IPS-NIHi7 (cell line): ENCODE data around the gene VOPP1.

Source experiments
- DNase-seq: peaks from one replicate; pipeline ENCODE4 v3.0.0; 2012; ENCODE audit warnings: mixed read lengths; ENCODE audit errors: extremely low spot score

The VOPP1 gene

GRCh38 chr7:55470261-55470660, 102.0 kb downstream of the VOPP1 start:
- DNase-seq, result no peak

DNA sequence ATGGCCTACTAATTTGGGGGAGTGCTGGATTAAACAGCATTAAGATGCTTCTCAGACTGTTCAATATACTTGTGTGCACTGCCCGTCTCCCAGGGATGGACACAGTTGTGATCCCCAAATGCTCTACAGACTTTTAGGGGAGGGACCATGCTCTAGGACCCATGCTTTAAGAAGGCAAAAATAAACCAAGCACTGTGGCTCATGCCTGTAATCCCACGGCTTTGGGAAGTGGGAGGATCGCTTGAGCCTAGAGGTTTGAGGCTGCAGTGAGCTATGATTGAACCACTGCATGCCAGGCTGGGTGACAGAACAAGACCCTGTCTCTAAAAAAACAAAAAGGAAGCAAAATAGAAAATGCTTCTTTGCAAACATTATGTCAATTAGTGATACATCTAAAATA, 102.6 kb downstream of the VOPP1 start:
- DNase-seq, result no peak

- DNase-seq, result no peak
Observed at GRCh38 chr7:55469271-55469681, 103.0 kb downstream of the VOPP1 start.

DNA sequence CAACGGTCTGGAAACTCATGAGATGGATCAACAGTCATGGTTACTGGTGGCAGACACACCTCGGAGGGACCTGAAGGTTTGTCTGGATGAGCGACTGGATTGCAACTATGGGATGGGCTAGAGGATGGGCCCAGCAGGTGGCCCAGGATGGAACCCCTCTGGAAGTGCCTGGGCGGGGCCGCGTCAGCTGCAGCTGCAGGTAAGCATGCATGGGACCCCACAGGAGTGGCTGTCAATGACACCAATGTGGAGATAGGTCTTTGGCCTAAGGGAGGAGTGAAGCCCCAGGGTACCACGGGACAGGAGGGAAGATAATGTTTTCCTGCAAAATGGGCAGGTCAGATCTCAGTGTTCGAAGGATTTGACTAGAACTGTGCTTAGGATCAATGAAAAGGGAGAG, 103.8 kb downstream of the VOPP1 start:
- DNase-seq, result no peak

DNA sequence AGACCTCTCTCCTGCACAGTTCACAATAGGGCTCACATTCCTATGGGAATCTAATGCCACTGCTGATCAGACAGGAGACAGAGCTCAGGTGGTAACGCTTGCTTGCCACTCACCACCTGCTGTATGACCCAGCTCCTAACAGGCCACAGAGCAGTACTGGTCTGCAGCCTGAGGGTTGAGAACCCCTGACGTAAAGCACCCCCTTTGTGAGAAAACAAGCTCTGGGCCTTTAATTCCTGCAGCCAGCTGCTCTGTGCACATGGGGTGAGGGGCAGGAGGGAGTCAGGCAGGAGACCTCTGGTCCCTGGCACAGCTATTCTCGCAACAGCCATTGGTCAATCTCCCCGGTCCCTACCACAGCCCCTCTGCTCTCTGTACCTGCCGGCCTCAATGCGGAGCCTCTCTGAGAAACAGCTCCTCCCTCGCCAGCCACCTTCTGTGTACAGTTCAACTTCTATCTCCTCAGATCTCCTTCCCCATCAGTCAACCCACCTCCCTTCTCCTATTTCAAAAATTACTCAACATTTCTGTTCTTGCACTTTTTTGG, 105.2 kb downstream of the VOPP1 start:
- no peak for DNase-seq

DNA sequence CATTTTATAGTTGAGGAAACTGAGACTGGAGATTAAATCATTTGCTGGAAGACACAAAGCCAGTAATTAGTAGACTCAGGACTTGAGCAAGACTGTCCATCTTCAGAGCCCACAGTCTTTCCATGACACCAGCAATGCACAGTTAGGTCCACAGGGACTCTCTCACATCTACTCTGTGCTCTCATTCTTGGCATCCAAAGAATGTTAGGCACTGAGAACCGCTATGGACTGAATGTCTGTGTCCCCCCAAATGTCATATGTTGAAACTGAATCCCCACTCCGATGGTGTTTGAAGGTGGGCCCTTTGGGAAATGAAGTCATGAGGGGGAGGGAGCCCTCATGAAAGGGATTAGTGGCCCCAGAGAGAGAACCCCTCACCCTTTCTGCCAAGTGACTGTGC, 106.6 kb downstream of the VOPP1 start:
- DNase-seq, result no peak

DNA sequence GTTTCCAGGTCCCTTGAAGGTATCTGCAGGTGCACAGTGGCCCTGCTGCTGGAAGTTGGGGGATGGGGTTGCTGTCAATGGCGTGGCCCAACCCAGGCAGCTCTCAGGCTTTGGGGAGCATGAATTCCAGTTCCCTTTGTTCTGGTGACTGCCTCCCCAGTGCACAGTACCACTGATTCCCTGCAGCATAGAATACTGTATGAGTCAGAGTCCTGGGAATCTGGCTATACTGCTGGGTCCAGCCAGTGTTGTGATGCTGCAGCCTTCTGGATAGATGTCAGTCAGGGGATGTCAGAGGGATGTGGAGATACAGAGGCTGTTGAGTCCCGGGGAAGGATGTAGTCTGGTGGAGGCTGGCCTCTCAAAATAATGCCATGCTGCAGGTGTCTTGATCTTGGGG, 107.9 kb downstream of the VOPP1 start:
- no peak for DNase-seq

GRCh38 chr7:55463686-55464262, 108.5 kb downstream of the VOPP1 start:
- DNase-seq, result no peak

- no peak for DNase-seq
Observed at GRCh38 chr7:55458351-55458750, 114.0 kb downstream of the VOPP1 start.

DNA sequence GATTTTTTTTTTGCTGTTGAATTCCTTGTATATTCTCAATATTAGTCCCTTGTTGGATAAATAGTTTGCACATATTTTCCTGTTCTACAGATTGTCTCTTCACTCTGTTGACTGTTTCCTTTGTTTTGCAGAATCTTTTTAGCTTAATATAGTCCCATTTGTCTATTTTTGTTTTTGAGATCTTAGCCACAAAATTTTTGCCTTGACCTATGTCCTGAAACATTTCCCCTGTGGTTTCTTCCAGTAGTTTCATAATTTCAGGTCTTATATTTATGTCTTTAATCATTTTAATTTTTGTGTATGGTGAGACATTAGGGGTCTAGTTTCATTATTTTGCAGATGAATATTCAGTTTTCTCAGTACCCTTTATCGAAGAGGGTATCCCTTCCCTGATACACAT, 114.5 kb downstream of the VOPP1 start:
- DNase-seq, result no peak

DNA sequence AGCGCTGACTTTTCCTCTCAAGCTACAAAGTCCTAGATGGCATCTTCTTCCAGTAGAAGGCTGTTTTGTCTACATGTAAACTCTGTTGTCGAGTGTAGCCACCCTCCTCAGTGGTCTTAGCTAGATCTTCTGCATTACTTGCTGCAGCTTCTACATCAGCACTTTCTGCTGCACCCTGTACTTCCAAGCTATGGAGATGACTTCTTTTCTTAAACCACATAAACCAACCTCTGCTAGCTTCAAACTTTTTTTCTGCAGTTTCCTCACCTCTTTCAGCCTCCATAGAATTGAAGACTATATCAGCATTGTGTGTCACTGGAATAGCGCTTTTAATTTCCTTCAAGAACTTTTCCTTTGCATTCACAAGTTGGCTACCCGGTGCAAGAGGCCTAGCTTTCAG, 119.3 kb downstream of the VOPP1 start:
- DNase-seq, result no peak

- DNase-seq, result no peak
Observed at GRCh38 chr7:55449992-55450535, 122.2 kb downstream of the VOPP1 start.

DNA sequence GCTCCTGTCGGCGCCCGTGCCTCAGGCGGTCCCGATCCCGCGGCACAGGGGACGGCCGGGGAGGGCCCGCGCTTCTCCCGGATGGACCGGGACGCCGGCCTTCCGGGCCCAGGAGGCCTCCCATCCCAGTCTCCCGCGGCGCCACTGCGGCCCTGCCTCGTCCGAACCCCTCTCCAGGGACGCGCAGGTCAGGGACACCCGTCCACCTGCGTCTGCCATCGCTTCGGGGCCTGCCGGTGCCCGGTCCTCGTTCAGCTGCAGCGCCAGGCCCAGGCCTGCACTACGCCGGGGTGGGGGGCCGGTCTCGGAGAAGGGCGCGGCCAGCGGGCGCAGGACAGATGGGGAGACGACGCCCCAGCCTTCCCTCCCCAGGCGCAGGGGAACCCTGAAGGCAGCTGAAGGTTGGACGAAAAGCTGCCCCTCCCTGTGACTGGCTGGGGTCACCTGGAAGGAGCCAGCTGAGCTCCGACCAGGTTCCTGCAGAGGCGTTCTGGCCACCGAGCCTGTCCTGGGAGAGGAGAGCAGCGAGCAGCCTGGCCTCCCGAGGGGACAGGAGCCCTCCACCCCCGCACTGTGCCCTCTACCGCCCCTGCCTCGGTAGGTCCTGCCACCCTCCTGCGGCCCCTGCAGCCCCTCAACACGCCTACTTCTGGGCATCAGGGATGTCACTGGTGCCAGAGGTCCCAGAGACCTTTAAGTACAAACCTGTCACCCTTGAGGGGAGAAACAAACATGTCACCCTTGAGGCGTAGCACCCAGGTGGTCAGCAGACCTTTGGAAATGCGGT, 122.9 kb downstream of the VOPP1 start:
- no peak for DNase-seq

DNA sequence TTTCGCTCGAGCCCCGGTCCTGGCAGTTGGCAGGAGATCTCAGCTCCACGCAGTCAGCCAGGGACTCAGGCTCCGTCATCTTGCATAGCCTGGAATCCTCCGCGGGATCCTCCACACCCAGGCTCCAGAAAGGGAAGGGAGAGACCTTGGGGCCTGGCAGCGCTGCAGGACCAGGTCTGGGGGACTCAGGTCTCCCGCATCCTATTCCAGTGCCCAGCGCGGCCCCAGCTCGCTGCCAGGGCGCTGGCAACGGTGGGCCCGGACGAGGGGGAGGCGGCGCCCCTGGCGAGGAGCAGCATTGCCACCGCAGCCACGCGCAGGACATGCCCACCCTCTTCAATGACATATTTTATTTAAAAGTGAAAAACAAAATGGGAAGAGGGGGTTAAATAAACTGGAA, 123.8 kb downstream of the VOPP1 start:
- no peak for DNase-seq

GRCh38 chr7:55444786-55445185, 127.5 kb downstream of the VOPP1 start:
- DNase-seq, result no peak

- no peak for DNase-seq
Observed at GRCh38 chr7:55441774-55442522, 130.4 kb downstream of the VOPP1 start.

DNA sequence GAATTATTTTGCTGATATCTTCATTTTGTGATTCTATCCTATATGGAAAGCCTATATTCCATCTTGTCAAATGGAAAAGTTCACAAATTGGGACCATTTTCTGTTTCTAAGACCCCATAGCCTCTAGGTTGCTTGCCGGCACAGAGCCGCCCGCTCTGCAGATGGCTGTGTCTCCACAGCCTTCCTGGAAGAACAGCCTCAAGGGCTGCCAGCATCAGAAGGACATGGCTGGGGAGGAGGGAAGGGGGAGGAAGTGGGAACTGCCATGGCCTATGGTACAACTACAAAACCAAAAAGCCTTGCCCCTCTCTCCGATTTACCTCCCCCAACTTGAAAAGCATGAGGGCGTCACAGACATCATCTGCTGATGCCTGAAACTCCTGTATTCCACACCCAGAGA, 131.3 kb downstream of the VOPP1 start:
- DNase-seq, result no peak

- DNase-seq, result no peak
Observed at GRCh38 chr7:55440040-55440690, 132.1 kb downstream of the VOPP1 start.

DNA sequence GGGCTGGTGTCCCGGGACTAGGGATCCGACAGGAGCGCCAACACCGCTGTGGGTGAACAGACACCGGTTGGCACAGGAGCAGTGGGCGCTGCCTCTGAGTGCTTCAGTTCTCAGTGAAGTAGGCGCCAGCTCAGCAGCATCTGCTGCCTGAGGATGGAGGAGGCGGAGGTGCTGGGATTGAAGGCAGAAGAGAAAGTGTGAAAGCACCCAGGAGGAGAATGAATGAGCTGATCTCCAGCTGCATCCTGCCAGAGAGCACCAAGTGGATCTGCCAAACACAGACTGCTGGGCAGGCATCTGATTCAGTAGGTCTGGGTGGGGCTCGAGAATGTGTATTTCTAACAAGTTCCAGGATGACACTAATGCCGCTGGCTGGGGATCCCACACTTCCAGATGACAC, 132.7 kb downstream of the VOPP1 start:
- DNase-seq, result no peak

DNA sequence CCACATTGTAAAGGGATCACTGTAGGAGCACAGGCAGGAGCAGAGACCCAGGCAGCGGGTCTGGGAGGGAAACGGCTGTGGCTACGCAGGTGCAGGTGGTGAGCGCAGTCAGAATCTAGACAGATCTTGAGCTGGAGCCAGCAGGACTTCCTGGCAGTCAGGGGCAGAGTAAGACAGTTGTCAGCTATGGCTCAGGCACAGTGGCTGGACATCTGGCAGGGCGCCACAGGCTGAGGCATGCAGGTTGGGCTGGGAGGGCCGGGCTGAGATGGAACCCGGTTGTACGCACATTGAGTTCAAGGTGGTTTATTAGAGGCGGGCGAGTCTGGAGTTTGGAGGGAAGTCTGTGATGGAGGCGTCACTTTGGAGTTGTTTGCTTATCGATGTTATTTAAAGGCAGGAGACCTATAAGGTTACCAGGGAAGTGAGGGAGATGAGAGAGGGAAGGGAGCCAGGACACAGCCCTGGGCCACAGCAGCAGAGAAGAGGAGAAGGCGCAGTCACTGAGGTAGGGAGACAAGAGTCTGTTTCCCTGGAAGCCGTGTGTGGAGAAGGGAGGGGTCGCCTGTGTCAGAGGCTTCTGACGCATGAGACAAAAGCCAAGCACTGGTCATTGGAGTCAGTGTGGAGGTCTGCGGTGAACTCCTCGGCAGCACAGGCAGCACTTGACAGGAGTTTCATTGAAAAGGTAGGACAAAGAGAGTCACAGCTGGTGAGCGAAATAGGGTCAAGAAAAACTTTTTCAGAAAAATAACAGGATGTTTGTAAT, 133.4 kb downstream of the VOPP1 start:
- no peak for DNase-seq
